CD4-positive, alpha-beta T cell treated with Interleukin-6 at 100 ng/mL for 8 hours (primary cell): ENCODE data around the gene MAST1.
"Not testable (repeated sequence)": the region's sequence is repeated elsewhere in the genome, so short reads cannot be mapped to it uniquely, and the experiment has no call there.

Experiments used
- DNase-seq: peaks from one replicate; pipeline ENCODE4 v3.0.0-alpha.2; 2020; ENCODE audit warnings: mixed read lengths, low spot score

Gene MAST1

DNA sequence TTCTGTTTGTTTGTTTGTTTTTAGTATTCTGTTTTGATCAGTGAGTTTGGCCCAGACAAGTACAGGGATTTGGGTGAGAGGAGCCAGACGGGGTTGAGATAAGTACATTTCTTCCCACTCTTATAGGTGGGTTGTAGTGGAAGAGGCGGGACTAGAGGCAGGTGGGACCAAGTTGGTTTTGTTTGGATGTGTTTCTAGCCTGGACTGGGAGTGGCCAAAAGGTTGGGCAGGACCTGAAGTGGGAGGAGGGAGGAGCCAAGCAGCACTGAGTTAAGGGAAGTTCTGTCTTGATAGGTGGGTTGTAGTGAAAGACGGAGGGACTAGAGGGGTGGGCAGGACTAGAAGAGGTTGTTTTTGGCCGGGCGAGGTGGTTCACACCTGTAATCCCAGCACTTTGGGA is 33.9 kb downstream of the MAST1 start:
- no peak for DNase-seq

- DNase-seq = peak; percentile 9
Measured at GRCh38 chr19:12872941-12873890, 34.9 kb downstream of the MAST1 start.

- no peak for DNase-seq
Measured at GRCh38 chr19:12873891-12874745, 35.8 kb downstream of the MAST1 start.

GRCh38 chr19:12875086-12875485 is 36.8 kb downstream of the MAST1 start:
- no peak for DNase-seq

- no peak for DNase-seq
Measured at GRCh38 chr19:12880551-12881171, 42.3 kb downstream of the MAST1 start.

DNA sequence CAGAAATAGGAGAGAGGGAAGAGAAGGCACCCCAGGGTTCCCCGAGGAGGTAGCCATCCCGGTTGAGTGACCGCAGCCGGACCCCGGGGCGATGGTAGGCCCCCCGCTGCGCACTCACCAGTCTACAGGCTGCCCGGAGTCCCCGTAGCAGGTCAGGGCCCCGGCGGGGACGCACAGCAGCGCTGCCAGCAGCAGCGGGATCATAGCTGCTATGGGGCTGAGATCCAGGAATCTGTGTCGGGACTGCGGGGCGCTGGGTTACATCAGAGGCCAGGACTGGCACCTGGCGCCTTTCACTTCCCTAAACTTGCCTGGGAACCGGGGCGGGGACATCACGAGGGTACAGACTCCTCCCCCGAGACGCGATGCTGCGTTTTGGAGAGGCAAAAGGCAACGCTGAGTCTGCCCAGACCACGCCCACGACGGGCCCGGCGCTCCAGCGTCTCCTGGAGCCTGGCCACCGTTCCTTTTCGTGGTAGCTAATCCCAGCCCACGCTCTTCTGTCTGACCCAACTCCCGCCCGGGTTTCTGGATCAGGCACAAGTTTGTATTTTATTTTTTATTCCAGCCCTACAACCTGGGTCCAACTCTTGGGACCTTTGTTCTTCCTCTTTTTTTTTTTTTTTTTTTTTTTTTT is 43.0 kb downstream of the MAST1 start, which contains the start of gene DNASE2:
Gene DNASE2, minus strand, starts transcription at position 278 of the 637 bp plus-strand sequence. Its CDS starts 74 bp downstream, at position 204.
- DNase-seq = peak; percentile 91

DNA sequence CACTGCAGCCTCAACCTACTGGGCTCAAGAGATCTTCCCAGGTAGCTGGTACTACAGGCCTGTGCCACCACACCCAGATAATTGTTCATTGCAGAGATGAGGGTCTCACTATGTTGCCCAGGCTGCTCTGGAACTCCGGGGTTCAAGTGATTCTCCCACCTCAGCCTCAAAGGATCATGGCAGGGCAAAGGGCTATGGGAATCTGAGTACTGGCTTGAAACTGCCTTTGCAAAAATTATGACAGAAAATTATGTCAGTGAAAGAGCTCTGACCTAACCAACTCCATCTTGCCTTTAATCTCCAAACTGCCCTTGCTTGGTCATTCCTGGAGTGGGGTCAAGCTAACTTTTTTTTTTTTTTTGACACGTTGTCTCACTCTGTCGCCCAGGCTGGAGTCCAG is 44.3 kb downstream of the MAST1 start:
- DNase-seq = no peak

- no peak for DNase-seq
Measured at GRCh38 chr19:12884202-12884601, 45.9 kb downstream of the MAST1 start.

DNA sequence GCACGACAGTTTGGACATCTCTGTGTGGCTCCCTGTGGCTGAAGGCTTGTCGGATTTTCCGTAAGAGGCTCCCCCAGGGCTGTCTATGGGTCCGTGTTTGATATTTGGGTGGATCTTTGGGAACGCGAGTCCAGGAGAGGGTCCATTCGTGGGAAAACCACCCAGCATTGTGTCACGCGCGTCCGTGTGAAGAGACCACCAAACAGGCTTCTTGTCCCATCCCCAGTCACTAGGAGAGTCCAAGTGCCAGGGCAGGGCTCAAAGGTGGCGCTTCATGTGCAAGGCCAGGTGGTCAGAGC is 46.3 kb downstream of the MAST1 start:
- DNase-seq = no peak

DNA sequence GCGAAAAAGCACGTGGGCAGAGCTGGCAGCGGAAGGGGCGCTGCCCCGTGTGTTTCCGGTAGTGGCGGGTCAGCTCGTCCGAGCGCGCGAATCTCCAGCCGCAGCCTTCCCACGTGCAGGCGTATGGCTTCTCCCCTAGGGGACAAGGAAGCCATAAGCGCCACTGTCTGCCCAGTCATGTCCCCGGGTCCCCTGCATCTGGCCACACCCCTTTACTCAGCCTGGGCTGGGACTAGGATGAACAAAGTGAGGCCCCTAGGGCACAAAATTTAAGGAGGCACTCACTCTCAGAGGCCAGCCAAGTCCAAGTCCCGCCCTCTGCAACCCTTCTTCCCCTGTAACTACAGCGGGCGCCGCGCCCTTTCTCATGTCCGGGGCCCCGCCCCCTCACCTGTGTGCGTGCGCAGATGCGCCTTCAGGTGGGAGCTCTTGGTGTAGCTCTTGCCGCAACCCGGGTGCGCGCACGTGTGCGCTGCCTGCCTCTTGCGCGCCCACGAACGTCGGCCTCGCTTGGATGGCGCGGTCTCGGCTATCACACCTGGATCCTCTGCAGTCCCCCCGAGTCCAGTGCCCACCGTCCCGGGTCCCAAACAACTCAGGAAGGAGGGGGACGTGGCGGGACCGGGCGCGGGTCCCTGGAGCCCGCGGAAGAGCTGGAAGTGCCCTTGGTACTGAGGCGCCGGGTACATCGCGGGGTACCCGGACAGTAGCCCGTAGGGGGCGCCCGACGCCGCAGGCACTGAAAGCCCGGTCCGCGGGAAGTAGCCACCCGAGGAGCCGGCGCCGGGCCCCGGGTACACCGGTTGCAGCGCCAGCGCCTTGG is 46.8 kb downstream of the MAST1 start:
- peak; percentile 92 for DNase-seq

DNA sequence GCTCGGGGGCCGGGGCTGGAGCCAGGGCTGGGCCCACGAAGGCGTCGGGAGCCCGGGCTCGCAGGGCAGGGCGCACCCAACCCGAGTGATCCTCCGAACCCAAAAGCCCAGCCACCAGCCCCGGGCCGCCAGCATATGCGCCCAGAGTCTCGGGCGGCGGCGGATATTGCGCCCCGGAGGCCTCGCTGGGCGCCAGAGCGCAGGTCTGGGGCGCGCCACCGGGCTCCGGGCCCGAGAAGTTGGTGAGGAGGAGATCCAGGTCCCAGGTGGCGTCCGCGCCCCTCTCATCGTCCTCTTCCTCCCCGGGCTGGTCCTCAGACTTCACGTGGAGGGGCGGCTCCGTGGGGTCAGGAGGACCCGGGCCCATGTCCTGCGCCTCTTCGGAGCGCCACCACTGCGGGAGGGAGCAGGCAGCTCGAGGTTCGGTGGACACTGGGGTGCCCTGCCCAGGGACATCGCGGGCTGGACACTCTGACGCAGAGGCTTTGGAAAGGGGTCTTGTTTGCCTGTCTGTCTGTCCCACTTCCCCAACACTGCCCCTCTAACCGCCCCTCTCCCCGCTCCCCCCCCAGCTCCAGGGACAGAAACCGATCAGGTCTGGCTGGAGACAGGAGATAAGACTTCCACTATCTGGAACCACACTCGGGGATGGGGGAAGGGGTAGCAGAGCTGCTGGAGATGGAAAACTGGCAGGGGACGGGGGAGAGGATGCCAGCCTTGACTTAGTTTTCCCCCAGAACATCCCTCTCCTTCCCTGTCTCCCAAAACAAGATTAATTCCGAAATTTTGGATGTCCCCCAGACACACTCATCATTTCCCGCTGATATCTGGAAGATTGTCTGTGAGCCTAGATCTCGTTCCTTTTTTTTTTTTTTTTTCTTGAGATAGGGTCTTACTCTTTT is 47.7 kb downstream of the MAST1 start:
- no peak for DNase-seq

DNA sequence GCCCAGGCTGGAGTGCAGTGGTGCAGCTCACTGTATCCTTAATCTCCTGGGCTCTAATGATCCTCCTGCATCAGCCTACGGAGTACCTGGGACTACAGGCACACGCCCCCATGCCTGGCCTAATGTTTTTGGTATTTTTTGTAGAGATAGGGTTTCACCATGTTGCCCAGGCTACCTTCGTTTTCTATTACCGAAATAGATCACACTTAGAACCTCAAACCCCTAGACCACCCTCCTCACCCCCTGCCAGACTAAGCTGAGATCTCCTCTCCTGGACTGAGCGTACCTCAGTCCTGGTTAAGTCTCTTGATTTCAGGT is 48.3 kb downstream of the MAST1 start:
- DNase-seq = no peak

GRCh38 chr19:12886969-12887747 is 48.8 kb downstream of the MAST1 start, which contains the start of gene KLF1:
Gene KLF1 (minus strand): TSS chr19:12887201. CDS start chr19:12887140, 61 bp downstream.
- DNase-seq = no peak

- DNase-seq = no peak
Measured at GRCh38 chr19:12888006-12888603, 49.8 kb downstream of the MAST1 start.

GRCh38 chr19:12890299-12890786 is 52.0 kb downstream of the MAST1 start:
- not testable (repeated sequence) for DNase-seq

GRCh38 chr19:12890787-12891552 is 52.7 kb downstream of the MAST1 start, which contains the start of gene GCDH:
Gene GCDH (plus strand): TSS chr19:12891160. CDS start chr19:12891305, 145 bp downstream.
- DNase-seq = peak; percentile 97

GRCh38 chr19:12891553-12892021 is 53.3 kb downstream of the MAST1 start:
- no peak for DNase-seq

DNA sequence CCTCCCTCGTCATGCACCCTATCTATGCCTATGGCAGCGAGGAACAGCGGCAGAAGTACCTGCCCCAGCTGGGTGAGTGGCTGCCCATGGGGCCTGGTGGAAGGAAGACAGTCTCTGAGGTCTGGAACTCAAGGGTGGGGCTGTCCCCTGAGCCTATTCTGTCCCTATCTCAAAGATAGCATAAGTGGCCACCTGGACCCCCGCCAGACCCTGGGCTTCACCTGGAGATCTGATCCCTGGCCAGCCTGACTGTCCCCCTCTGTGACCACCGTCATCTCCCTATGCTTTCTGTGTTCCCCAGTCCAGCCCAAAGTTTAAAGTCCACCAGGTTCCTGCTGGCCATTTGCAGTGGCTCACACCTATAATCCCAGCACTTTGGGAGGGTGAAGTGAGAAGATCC is 55.3 kb downstream of the MAST1 start:
- DNase-seq = no peak
